HepG2 (cell line): ENCODE data around the gene ARPC1A. TPM values are rescaled to one million over a fixed set of nuclear protein-coding genes. Genes with fewer than 3 reads are reported as not detected.

ENCODE experiments used
- ATAC-seq: fragments of 200-7000 bp; cut with Tn5 transposase; 3 replicates; pipeline ENCODE4 v1.9.1; 2020; ENCODE audit warnings: mild to moderate bottlenecking, moderate library complexity
- BruUV-seq: library from RNA; stranded (reverse); fragments of 400-500 nt; replicated peaks from 2 replicates; lab custom pipeline; 2021; lab: Mats Ljungman, UMichigan
- CTCF ChIA-PET: fragments of 300-600 bp; formaldehyde crosslinking; extraction: SDS; loops from one replicate; lab custom pipeline; 2021; ENCODE audit warnings: low total read pairs, inconsistent platforms, low intra/inter-chr PET ratio; lab: Yijun Ruan, JAX
- POLR2A ChIA-PET: fragments of 350-600 bp; sonication (Branson Sonifier 250); formaldehyde crosslinking; loops from one replicate; lab custom pipeline; 2020; ENCODE audit warnings: antibody characterized with exemption, inconsistent platforms; lab: Yijun Ruan, JAX
- DNase-seq: peaks from one replicate; pipeline ENCODE4 v3.0.0-alpha.2; 2015; ENCODE audit warnings: low spot score
- FAIRE-seq: peaks from 3 replicates; lab custom pipeline; 2011; peaks lifted over from hg19 to GRCh38; lab: Jason Lieb, UNC
- H2AFZ ChIP-seq: one replicate; pipeline ENCODE4 v1.6.1; 2011; ENCODE audit warnings: low read length, inconsistent platforms
- H3K27ac ChIP-seq: fragments of 300-600 bp; 3 replicates; pipeline ENCODE4 v1.8.0; 2011; ENCODE audit warnings: mixed run types, mild to moderate bottlenecking, mixed read lengths, low read length, inconsistent platforms; ENCODE audit not compliant: insufficient read depth; ENCODE audit errors: extremely low read length
- H3K27me3 ChIP-seq, 2 experiments: fragments of 200-600 bp in 1 of 2; 2 replicates in 1 of 2; 3 replicates in 1 of 2; pipeline versions ENCODE4 v1.6.0 to v1.8.0; 2011; ENCODE audit warnings: low read length in 2 of 2, mild to moderate bottlenecking in 2 of 2, moderate library complexity in 2 of 2, inconsistent platforms in 1 of 2; ENCODE audit not compliant: insufficient read depth in 2 of 2, control insufficient read depth in 1 of 2
- H3K36me3 ChIP-seq, 2 experiments: fragments of 200-600 bp in 1 of 2; replicated peaks in 1 of 2; 2 replicates in 1 of 2; 3 replicates in 1 of 2; pipeline versions ENCODE4 v1.5.1 to v1.8.0; 2011; ENCODE audit warnings: low read length in 2 of 2, inconsistent platforms in 1 of 2; ENCODE audit not compliant: insufficient read depth in 2 of 2, control insufficient read depth in 1 of 2
- H3K4me1 ChIP-seq: 2 replicates; pipeline ENCODE4 v1.5.1; 2012; ENCODE audit warnings: low read length, inconsistent platforms; ENCODE audit not compliant: insufficient read depth
- H3K4me2 ChIP-seq: 2 replicates; pipeline ENCODE4 v1.6.0; 2011; ENCODE audit warnings: low read depth, low read length, inconsistent platforms
- H3K4me3 ChIP-seq, 3 experiments: fragments of 200-600 bp in 1 of 3; sonication (generic), shearing (Covaris generic) in 1 of 3; replicated peaks in 1 of 3; 2 replicates each; pipeline ENCODE4 v1.5.1; 2011 to 2016; ENCODE audit warnings: low read length in 3 of 3, inconsistent platforms in 2 of 3, low read depth in 2 of 3, mild to moderate bottlenecking in 2 of 3, control low read depth in 1 of 3, mixed read lengths in 1 of 3; ENCODE audit not compliant: insufficient read depth in 1 of 3
- H3K79me2 ChIP-seq: one replicate; pipeline ENCODE4 v1.6.1; 2011; ENCODE audit warnings: low read length, inconsistent platforms; ENCODE audit not compliant: insufficient read depth
- H3K9ac ChIP-seq: 2 replicates; pipeline ENCODE4 v1.6.0; 2011; ENCODE audit warnings: mild to moderate bottlenecking, low read depth, low read length, inconsistent platforms; ENCODE audit not compliant: insufficient read depth
- H3K9me3 ChIP-seq: 2 replicates; pipeline ENCODE4 v1.5.1; 2012; ENCODE audit warnings: mild to moderate bottlenecking, low read length
- H4K20me1 ChIP-seq: 2 replicates; pipeline ENCODE4 v1.6.0; 2011; ENCODE audit warnings: inconsistent platforms, mild to moderate bottlenecking, low read length, moderate library complexity; ENCODE audit not compliant: insufficient read depth
- BRCA1 ChIP-seq: sonication (generic); formaldehyde crosslinking; IDR thresholded peaks from 2 replicates; pipeline ENCODE4 v1.4.0; 2020; ENCODE audit warnings: missing genetic modification reagents
- ELF1 ChIP-seq: sonication (generic); formaldehyde crosslinking; IDR thresholded peaks from 2 replicates; pipeline ENCODE4 v1.4.0; 2020; ENCODE audit warnings: missing genetic modification reagents
- EZH2 ChIP-seq: conservative IDR thresholded peaks from 2 replicates; pipeline ENCODE4 v1.6.1; 2012; ENCODE audit warnings: mild to moderate bottlenecking, low read depth, low read length, moderate library complexity
- HNF1B ChIP-seq: sonication (generic); formaldehyde crosslinking; IDR thresholded peaks from 2 replicates; pipeline ENCODE4 v1.5.1; 2020; ENCODE audit warnings: mild to moderate bottlenecking, moderate library complexity, missing genetic modification reagents
- IKZF5 ChIP-seq: IDR thresholded peaks from 2 replicates; pipeline ENCODE4 v1.6.1; 2018; ENCODE audit warnings: missing genetic modification reagents, mild to moderate bottlenecking, missing compliant biosample characterization
- LCORL ChIP-seq, 2 experiments: fragments of 450-650 bp in 1 of 2; sonication (generic) in 1 of 2; formaldehyde crosslinking in 1 of 2; IDR thresholded peaks; 2 replicates each; pipeline versions ENCODE4 v1.5.0 to v1.6.1; 2017 to 2020; ENCODE audit warnings: antibody characterized with exemption in 1 of 2, missing genetic modification reagents in 1 of 2
- MLX ChIP-seq: IDR thresholded peaks from 2 replicates; pipeline ENCODE4 v1.6.1; 2016
- MTA3 ChIP-seq: sonication (generic); formaldehyde crosslinking; IDR thresholded peaks from 2 replicates; pipeline ENCODE4 v1.4.0; 2020; ENCODE audit warnings: missing genetic modification reagents
- SNRNP70 ChIP-seq: fragments of 200-400 bp; formaldehyde crosslinking; IDR thresholded peaks from 2 replicates; pipeline ENCODE4 v1.6.1; 2017; ENCODE audit warnings: mild to moderate bottlenecking, low read depth, low read length, moderate library complexity
- SOX5 ChIP-seq: IDR thresholded peaks from 2 replicates; pipeline ENCODE4 v1.6.1; 2016; ENCODE audit warnings: borderline replicate concordance
- SRSF1 ChIP-seq: fragments of 200-400 bp; formaldehyde crosslinking; optimal IDR thresholded peaks from 2 replicates; pipeline ENCODE3; 2017; ENCODE audit warnings: mild to moderate bottlenecking, low read depth, low read length, moderate library complexity
- XBP1 ChIP-seq: sonication (generic); formaldehyde crosslinking; IDR thresholded peaks from 2 replicates; pipeline ENCODE4 v1.5.0; 2020; ENCODE audit warnings: missing genetic modification reagents
- ZIK1 ChIP-seq: sonication (generic); formaldehyde crosslinking; IDR thresholded peaks from 2 replicates; pipeline ENCODE4 v1.5.0; 2020; ENCODE audit warnings: mild to moderate bottlenecking, low read depth, missing genetic modification reagents, borderline replicate concordance
- WGBS: methylation state at CpG from one replicate; pipeline ENCODE4 v1.1.6; 2017; ENCODE audit warnings: low lambda C conversion rate; 5-methylcytosine and 5-hydroxymethylcytosine counted together
- in situ Hi-C: cut with HindIII; loops from 2 replicates; pipeline ENCODE4 v1.10.0; 2017; ENCODE audit warnings: low pct_unique_long_range_greater_than_20kb; ENCODE audit not compliant: extremely low pct_ligation_motif_present
- intact Hi-C: fragments of 100-400 bp; cut with micrococcal nuclease; formaldehyde crosslinking; loops from one replicate; pipeline ENCODE4 v1.10.0; 2022; ENCODE audit not compliant: unreplicated experiment
- polyA plus RNA-seq, 8 experiments: library from polyadenylated mRNA; depleted of rRNA in 3 of 8; stranded (reverse) in 7 of 8; unstranded in 1 of 8; fragments of >200 nt; fragmentation: Illumina TruSeq in 4 of 8; extraction: Trizol in 4 of 8; gene quantifications; 2 replicates each; pipeline versions ENCODE4 v1.2.1 to v1.2.3, GENCODE V29; 2011 to 2016; ENCODE audit warnings: low read depth in 4 of 8, missing spikeins in 1 of 8, mixed read lengths in 1 of 8; ENCODE audit not compliant: insufficient read depth in 1 of 8
- total RNA-seq, 5 experiments: library from RNA; depleted of rRNA; stranded (reverse); fragments of >200 nt; fragmentation: Illumina TruSeq; extraction: Trizol; gene quantifications; 2 replicates each; pipeline ENCODE4 v1.2.3, GENCODE V29; 2016; ENCODE audit warnings: low read depth in 1 of 5

The ARPC1A gene
- total and polyA plus RNA-seq, 2 of the 13 experiments (the other 11 are each of a cell fraction or from before 2014, with no cell fraction given), result 44.3 to 88.5 TPM

- intact Hi-C loops (no loop called here), in situ Hi-C loops (no loop called here)
- no peaks in the 10 kb centered on the region for H3K36me3 ChIP-seq
- no peak for FAIRE-seq
- H3K4me1 ChIP-seq, result peaks cover 13% of the 10 kb centered on the region
- H3K9ac ChIP-seq, result no peak overlapping the region
- H2AFZ ChIP-seq, result no peak overlapping the region
- no peak overlapping the region for H3K4me2 ChIP-seq
- no peaks in the 10 kb centered on the region; the same call in 1 of the 2 replicates for H3K9me3 ChIP-seq
- CTCF ChIA-PET, result no interaction called here
- 39% methylated on average over 7 of the region's 7 CpGs for WGBS
- no peak for DNase-seq
- ATAC-seq, result no peak
- no peak overlapping the region for H3K4me3 ChIP-seq
- no peaks in the 10 kb centered on the region for H3K27me3 ChIP-seq
- POLR2A ChIA-PET, result interaction anchor here (1.3 kb wide), 1 partner anchor 16 kb away, joined by 3 read pairs; no protein-coding TSS in a partner anchor
- no peaks in the 10 kb centered on the region for H4K20me1 ChIP-seq
- TF ChIP-seq SRSF1 (no peak), EZH2 (no peak)
- H3K27ac ChIP-seq, result no peak overlapping the region
- BruUV-seq, result no TSS peak
- H3K79me2 ChIP-seq, result no peaks in the 10 kb centered on the region
These were observed 16.6 kb upstream of the ARPC1A start for GRCh38 chr7:99309111-99309510.

GRCh38 chr7:99310004-99310403, 15.7 kb upstream of the ARPC1A start:
- no peak overlapping the region for H3K4me2 ChIP-seq
- FAIRE-seq (no peak), ATAC-seq (no peak), DNase-seq (no peak)
- CTCF ChIA-PET, result no interaction called here
- TF ChIP-seq SNRNP70, result no peak
- TF ChIP-seq ELF1 (CRISPR knock-in tag), result no peak
- TF ChIP-seq MLX (CRISPR knock-in tag), result no peak
- no peak for TF ChIP-seq IKZF5 (CRISPR knock-in tag)
- TF ChIP-seq SOX5, result no peak
- no peak for TF ChIP-seq LCORL (IDR thresholded peaks at IDR 0.05)
- no peak for TF ChIP-seq LCORL (CRISPR knock-in tag; IDR thresholded peaks at IDR 0.05)
- TF ChIP-seq BRCA1 (CRISPR knock-in tag), result no peak
- no peak for TF ChIP-seq HNF1B (CRISPR knock-in tag)
- no peak for TF ChIP-seq MTA3 (CRISPR knock-in tag)
- TF ChIP-seq XBP1, result no peak
- TF ChIP-seq ZIK1 (CRISPR knock-in tag), result no peak
- BruUV-seq, result no TSS peak
- no peak overlapping the region for H3K9ac ChIP-seq
- no peaks in the 10 kb centered on the region; the same call in 1 of the 2 replicates for H3K9me3 ChIP-seq
- H3K27ac ChIP-seq, result no peak overlapping the region
- H2AFZ ChIP-seq, result no peak overlapping the region
- H3K36me3 ChIP-seq, result no peaks in the 10 kb centered on the region
- intact Hi-C loops (loop anchor here (5.0 kb wide), 1 partner anchor 168 kb away; the partner anchor contains the start of gene SMURF1), in situ Hi-C loops (loop anchor here (5.0 kb wide), 1 partner anchor 268 kb away; no protein-coding TSS in a partner anchor)
- no peaks in the 10 kb centered on the region for H3K79me2 ChIP-seq
- POLR2A ChIA-PET, result interaction anchor here (1.3 kb wide), 1 partner anchor 15 kb away, joined by 3 read pairs; no protein-coding TSS in a partner anchor
- 87% methylated on average over 4 of the region's 4 CpGs for WGBS
- H3K4me3 ChIP-seq, result no peak overlapping the region
- no peaks in the 10 kb centered on the region for H4K20me1 ChIP-seq
- no peaks in the 10 kb centered on the region for H3K27me3 ChIP-seq
- H3K4me1 ChIP-seq, result peaks cover 13% of the 10 kb centered on the region
